Endothelial cell of umbilical vein (primary cell): ENCODE results near the gene NR3C1. TPM values are rescaled to one million over a fixed set of nuclear protein-coding genes. Genes with fewer than 3 reads are reported as not detected.

Experiments used
- BruUV-seq: library from RNA; stranded (reverse); fragments of 400-500 nt; replicated peaks from 2 replicates; lab custom pipeline; 2021; lab: Mats Ljungman, UMichigan
- CTCF ChIA-PET: fragments of 300-600, 350-600 bp; sonication (Branson Sonifier 250); formaldehyde crosslinking; loops from one replicate; lab custom pipeline; 2021; ENCODE audit warnings: antibody characterized with exemption, inconsistent platforms; lab: Charles Lee
- POLR2A ChIA-PET: fragments of 300-600, 350-600 bp; sonication (Branson Sonifier 250); formaldehyde crosslinking; loops from one replicate; lab custom pipeline; 2021; ENCODE audit warnings: antibody characterized with exemption, inconsistent platforms; lab: Charles Lee
- DNase-seq: peaks from one replicate; pipeline ENCODE4 v3.0.0-alpha.2; 2011; ENCODE audit warnings: low read depth, low spot score
- FAIRE-seq: peaks from 2 replicates; lab custom pipeline; 2011; peaks lifted over from hg19 to GRCh38; lab: Jason Lieb, UNC
- H2AFZ ChIP-seq: 2 replicates; pipeline ENCODE4 v1.6.0; 2012; ENCODE audit warnings: low read depth, low read length, control low read depth, inconsistent platforms
- H3K27ac ChIP-seq: 2 replicates; pipeline ENCODE4 v1.5.1; 2011; ENCODE audit warnings: low read depth, mild to moderate bottlenecking, control low read depth, low read length, moderate library complexity; ENCODE audit not compliant: insufficient read depth
- H3K27me3 ChIP-seq, 2 experiments: 2 replicates each; pipeline versions ENCODE4 v1.6.0 to v1.6.1; 2011; ENCODE audit warnings: low read length in 2 of 2, mixed read lengths in 1 of 2; ENCODE audit not compliant: control insufficient read depth in 2 of 2, insufficient read depth in 2 of 2
- H3K36me3 ChIP-seq, 2 experiments: 2 replicates in 1 of 2; 3 replicates in 1 of 2; pipeline ENCODE4 v1.5.1; 2011; ENCODE audit warnings: low read length in 2 of 2, mild to moderate bottlenecking in 1 of 2, moderate library complexity in 1 of 2; ENCODE audit not compliant: control insufficient read depth in 2 of 2, insufficient read depth in 2 of 2; ENCODE audit errors: extremely low read depth in 1 of 2
- H3K4me1 ChIP-seq: 3 replicates; pipeline ENCODE4 v1.5.1; 2011; ENCODE audit warnings: mild to moderate bottlenecking, low read length; ENCODE audit not compliant: control insufficient read depth, insufficient read depth; ENCODE audit errors: extremely low read depth
- H3K4me2 ChIP-seq: 2 replicates; pipeline ENCODE4 v1.6.1; 2011; ENCODE audit warnings: low read length, control low read depth, mixed read lengths; ENCODE audit not compliant: insufficient read depth
- H3K4me3 ChIP-seq, 3 experiments: fragments of 200-600 bp in 1 of 3; sonication (generic), shearing (Covaris generic) in 1 of 3; replicated peaks in 1 of 3; 2 replicates each; pipeline ENCODE4 v1.5.1; 2011 to 2016; ENCODE audit warnings: control low read depth in 3 of 3, low read length in 3 of 3, mild to moderate bottlenecking in 2 of 3, inconsistent platforms in 1 of 3, low read depth in 1 of 3, moderate library complexity in 1 of 3; ENCODE audit not compliant: insufficient read depth in 1 of 3
- H3K79me2 ChIP-seq: 2 replicates; pipeline ENCODE4 v1.6.0; 2012; ENCODE audit warnings: low read length, inconsistent platforms; ENCODE audit not compliant: control insufficient read depth, insufficient read depth
- H3K9ac ChIP-seq: replicated peaks from 2 replicates; pipeline ENCODE3; 2011; ENCODE audit warnings: low read length, control low read depth; ENCODE audit not compliant: insufficient read depth; ENCODE audit errors: extremely low read depth
- H3K9me1 ChIP-seq: replicated peaks from 3 replicates; pipeline ENCODE4 v1.6.0; 2011; ENCODE audit warnings: mild to moderate bottlenecking, low read length; ENCODE audit not compliant: control insufficient read depth, insufficient read depth; ENCODE audit errors: extremely low read depth
- H3K9me3 ChIP-seq: replicated peaks from 2 replicates; pipeline ENCODE4 v1.5.1; 2012; ENCODE audit warnings: low read length, inconsistent platforms; ENCODE audit not compliant: control insufficient read depth, insufficient read depth
- H4K20me1 ChIP-seq: replicated peaks from 2 replicates; pipeline ENCODE3; 2011; ENCODE audit warnings: mild to moderate bottlenecking, low read length; ENCODE audit not compliant: control insufficient read depth, insufficient read depth; ENCODE audit errors: extremely low read depth
- CTCF ChIP-seq, 2 donors: IDR thresholded peaks; 1 replicate in 1 of 2; 2 replicates in 1 of 2; pipeline ENCODE4 v1.5.1; 2011; ENCODE audit warnings: low read length in 2 of 2, mild to moderate bottlenecking in 2 of 2, moderate library complexity in 2 of 2, control low read depth in 1 of 2, inconsistent platforms in 1 of 2, low read depth in 1 of 2; ENCODE audit not compliant: insufficient read depth in 1 of 2; ENCODE audit errors: extremely low read depth in 1 of 2
- EZH2 ChIP-seq: IDR thresholded peaks from 2 replicates; pipeline ENCODE4 v1.6.1; 2012; ENCODE audit warnings: borderline replicate concordance, low read depth, mild to moderate bottlenecking, moderate library complexity, low read length, inconsistent platforms; ENCODE audit not compliant: severe bottlenecking
- FOS ChIP-seq: IDR thresholded peaks from 2 replicates; pipeline ENCODE4 v1.6.1; 2011; ENCODE audit warnings: mild to moderate bottlenecking, low read length, moderate library complexity, borderline replicate concordance; ENCODE audit not compliant: insufficient read depth
- GATA2 ChIP-seq: IDR thresholded peaks from 2 replicates; pipeline ENCODE4 v1.7.0; 2011; ENCODE audit warnings: low read depth, mild to moderate bottlenecking, moderate library complexity, mixed read lengths, low read length; ENCODE audit not compliant: insufficient read length, insufficient read depth
- JUN ChIP-seq: IDR thresholded peaks from 2 replicates; pipeline ENCODE4 v1.6.1; 2011; ENCODE audit warnings: borderline replicate concordance, low read depth; ENCODE audit not compliant: insufficient read length, insufficient read depth
- MAX ChIP-seq: IDR thresholded peaks from 2 replicates; pipeline ENCODE4 v1.6.1; 2011; ENCODE audit not compliant: insufficient read depth, insufficient read length
- MYC ChIP-seq: IDR thresholded peaks from one replicate; pipeline ENCODE4 v1.6.1; 2011; ENCODE audit warnings: mild to moderate bottlenecking, low read depth, low read length
- POLR2A ChIP-seq: IDR thresholded peaks from 2 replicates; pipeline ENCODE4 v1.6.1; 2012; ENCODE audit warnings: low read depth, mild to moderate bottlenecking, control low read depth, low read length
- POLR2AphosphoS5 ChIP-seq: IDR thresholded peaks from 2 replicates; pipeline ENCODE4 v1.6.1; 2012; ENCODE audit warnings: low read depth, mild to moderate bottlenecking, control low read depth, low read length, moderate library complexity; ENCODE audit not compliant: insufficient read depth
- dilution Hi-C: fragments of 300-500 bp; cut with MboI; formaldehyde crosslinking; loops from one replicate; pipeline ENCODE4 v1.15.0; 2019; ENCODE audit warnings: low sequenced_read_pairs; ENCODE audit not compliant: extremely low pct_ligation_motif_present
- intact Hi-C: fragments of 100-400 bp; cut with micrococcal nuclease; formaldehyde crosslinking; loops from one replicate; pipeline ENCODE4 v1.10.0; 2022
- polyA plus RNA-seq, 4 experiments: library from polyadenylated mRNA; depleted of rRNA in 3 of 4; stranded (reverse) in 3 of 4; unstranded in 1 of 4; fragments of >200 nt; gene quantifications; 2 replicates each; pipeline versions ENCODE4 v1.2.1 to v1.2.3, GENCODE V29; 2011 to 2012; ENCODE audit warnings: missing spikeins in 1 of 4
- total RNA-seq: library from RNA; stranded (reverse); gene quantifications from 2 replicates; pipeline ENCODE4 v1.2.3, GENCODE V29; 2021

Gene NR3C1
- total and polyA plus RNA-seq, 2 donors (not counting 3 experiments of a cell fraction or from before 2014, with no cell fraction given) = 4.1 to 17.0 TPM

DNA sequence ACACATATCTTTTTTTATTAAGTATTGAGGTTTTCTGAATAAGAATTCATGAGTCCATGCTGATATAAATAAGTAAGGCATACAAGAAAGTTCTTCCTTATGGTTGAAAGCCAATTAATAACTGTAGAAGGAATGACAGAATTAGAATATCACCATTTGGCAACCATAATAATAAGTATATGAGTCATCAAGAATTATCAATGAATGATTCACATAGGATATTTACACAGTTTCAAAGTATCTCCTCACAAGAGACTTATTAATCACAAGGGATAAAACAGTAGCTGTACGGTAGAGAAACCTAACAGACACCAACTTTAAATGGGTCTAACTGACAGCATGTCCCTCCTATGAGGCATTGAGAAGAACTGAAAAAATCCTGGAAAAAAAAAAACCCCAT lies 161.6 kb downstream of the NR3C1 start:
- no peak for FAIRE-seq
- DNase-seq = peak; percentile 46
- BruUV-seq = no TSS peak
- intact Hi-C loops (no loop called here), dilution Hi-C loops (no loop called here)
- H3K36me3 ChIP-seq = no peaks in the 10 kb centered on the region
- H3K4me2 ChIP-seq = peak overlapping the region; percentile 21
- CTCF ChIA-PET = no interaction called here
- TF ChIP-seq FOS = peak; percentile 87
- no peak for TF ChIP-seq MYC
- no peak for TF ChIP-seq POLR2AphosphoS5
- no peak for TF ChIP-seq GATA2
- no peak for TF ChIP-seq MAX
- TF ChIP-seq CTCF (IDR thresholded peaks at IDR 0.05; ENCODE audit: extremely low read depth in 1 of 2, insufficient read depth in 1 of 2, low read depth in 1 of 2, low read length in 2 of 2) = no peak
- TF ChIP-seq JUN = peak; percentile 69
- no peak for TF ChIP-seq POLR2A
- no peak for TF ChIP-seq EZH2
- no peaks in the 10 kb centered on the region for H3K9me3 ChIP-seq
- H3K4me1 ChIP-seq = peaks cover 30% of the 10 kb centered on the region
- POLR2A ChIA-PET = no interaction called here
- H3K79me2 ChIP-seq = no peaks in the 10 kb centered on the region
- no peak overlapping the region for H3K4me3 ChIP-seq
- no peak overlapping the region for H3K9ac ChIP-seq
- no peaks in the 10 kb centered on the region for H3K27me3 ChIP-seq
- H2AFZ ChIP-seq = no peak overlapping the region
- no peak overlapping the region for H3K27ac ChIP-seq
- no peaks in the 10 kb centered on the region for H4K20me1 ChIP-seq
- no peaks in the 10 kb centered on the region for H3K9me1 ChIP-seq
